Liver (tissue), 9 donors: ENCODE results near the gene ARHGEF4. TPM values are rescaled to one million over a fixed set of nuclear protein-coding genes. Genes with fewer than 3 reads are reported as not detected.

ENCODE experiments used
- DNase-seq: peaks from one replicate; pipeline ENCODE4 v3.0.0-alpha.2; 2017; ENCODE audit warnings: low spot score
- H3K27ac ChIP-seq, 2 donors: one replicate each; pipeline ENCODE4 v1.7.0; 2013; ENCODE audit warnings: inconsistent platforms in 2 of 2, low read length in 2 of 2, control low read depth in 1 of 2, low read depth in 1 of 2, mild to moderate bottlenecking in 1 of 2
- H3K27me3 ChIP-seq, 4 donors: one replicate each; pipeline versions ENCODE4 v1.6.1 to v1.7.0; 2013; ENCODE audit warnings: low read length in 3 of 4, inconsistent platforms in 1 of 4, mild to moderate bottlenecking in 1 of 4, moderate library complexity in 1 of 4; ENCODE audit not compliant: control insufficient read depth in 4 of 4, insufficient read depth in 4 of 4
- H3K36me3 ChIP-seq, 4 donors: one replicate each; pipeline versions ENCODE4 v1.6.1 to v1.7.0; 2013; ENCODE audit warnings: low read length in 3 of 4, mild to moderate bottlenecking in 3 of 4, low read depth in 1 of 4, moderate library complexity in 1 of 4; ENCODE audit not compliant: control insufficient read depth in 4 of 4, insufficient read depth in 3 of 4
- H3K4me1 ChIP-seq, 4 donors: one replicate each; pipeline versions ENCODE4 v1.6.1 to v1.7.0; 2013; ENCODE audit warnings: low read length in 3 of 4, mild to moderate bottlenecking in 3 of 4, moderate library complexity in 1 of 4; ENCODE audit not compliant: control insufficient read depth in 4 of 4, insufficient read depth in 4 of 4
- H3K4me3 ChIP-seq, 3 donors: one replicate each; pipeline versions ENCODE4 v1.6.1 to v1.7.0; 2013; ENCODE audit warnings: low read length in 3 of 3, control low read depth in 1 of 3, low read depth in 1 of 3, mild to moderate bottlenecking in 1 of 3
- H3K9ac ChIP-seq, 2 donors: one replicate each; pipeline ENCODE4 v1.7.0; 2013; ENCODE audit warnings: low read length in 2 of 2, mild to moderate bottlenecking in 2 of 2, moderate library complexity in 2 of 2, control low read depth in 1 of 2, low read depth in 1 of 2
- H3K9me3 ChIP-seq, 4 donors: one replicate each; pipeline versions ENCODE4 v1.6.1 to v1.7.0; 2013; ENCODE audit warnings: low read length in 3 of 4; ENCODE audit not compliant: control insufficient read depth in 4 of 4
- EGR1 ChIP-seq, 2 donors: IDR thresholded peaks; 2 replicates each; pipeline ENCODE4 v1.6.1; 2016 to 2018; ENCODE audit warnings: antibody characterized with exemption in 2 of 2, low read depth in 2 of 2
- FOXA1 ChIP-seq: IDR thresholded peaks from 2 replicates; pipeline ENCODE4 v1.6.1; 2016; ENCODE audit warnings: antibody characterized with exemption
- GABPA ChIP-seq, 2 donors: IDR thresholded peaks in 1 of 2; conservative IDR thresholded peaks in 1 of 2; 2 replicates each; pipeline ENCODE4 v1.6.1; 2016; ENCODE audit warnings: antibody characterized with exemption in 2 of 2, mild to moderate bottlenecking in 1 of 2, moderate library complexity in 1 of 2
- HNF4A ChIP-seq, 2 donors: conservative IDR thresholded peaks; 2 replicates each; pipeline ENCODE4 v1.6.1; 2016; ENCODE audit warnings: antibody characterized with exemption in 2 of 2, mild to moderate bottlenecking in 2 of 2
- HNF4G ChIP-seq: IDR thresholded peaks from 2 replicates; pipeline ENCODE4 v1.6.1; 2016; ENCODE audit warnings: antibody characterized with exemption
- JUND ChIP-seq, 2 donors: IDR thresholded peaks; 2 replicates each; pipeline ENCODE4 v1.6.1; 2016; ENCODE audit warnings: antibody characterized with exemption in 2 of 2
- RAD21 ChIP-seq, 2 donors: IDR thresholded peaks; 2 replicates each; pipeline ENCODE4 v1.6.1; 2016; ENCODE audit warnings: antibody characterized with exemption in 2 of 2, mild to moderate bottlenecking in 2 of 2
- RXRA ChIP-seq, 2 donors: IDR thresholded peaks; 2 replicates each; pipeline ENCODE4 v1.6.1; 2017 to 2018; ENCODE audit warnings: antibody characterized with exemption in 2 of 2, mild to moderate bottlenecking in 1 of 2
- SP1 ChIP-seq: IDR thresholded peaks from 2 replicates; pipeline ENCODE4 v1.6.1; 2018; ENCODE audit warnings: antibody characterized with exemption, mild to moderate bottlenecking
- TAF1 ChIP-seq: conservative IDR thresholded peaks from 2 replicates; pipeline ENCODE4 v1.6.1; 2016; ENCODE audit warnings: antibody characterized with exemption, mild to moderate bottlenecking
- YY1 ChIP-seq: IDR thresholded peaks from 2 replicates; pipeline ENCODE4 v1.6.1; 2016; ENCODE audit warnings: antibody characterized with exemption, mild to moderate bottlenecking
- WGBS: extraction: QIAGEN DNeasy Blood & Tissue Kit; methylation state at CpG from one replicate; pipeline ENCODE4 v1.1.7; 2013; 5-methylcytosine and 5-hydroxymethylcytosine counted together
- polyA plus RNA-seq, 2 donors: library from polyadenylated mRNA; stranded (reverse) in 1 of 2; unstranded in 1 of 2; fragments of 200-250 nt in 1 of 2; fragments of >200 nt in 1 of 2; fragmentation: Nextera tagmentation in 1 of 2; extraction: Ambion mirVana in 1 of 2; gene quantifications; one replicate each; pipeline versions ENCODE4 v1.2.1 to v1.2.3, GENCODE V29; 2013 to 2015
- total RNA-seq, 2 donors: library from RNA; depleted of rRNA; stranded (reverse); fragments of >200 nt; gene quantifications; one replicate each; pipeline ENCODE4 v1.2.3, GENCODE V29; 2014
- TF ChIP-seq, protein P1 (sequence below): IDR thresholded peaks from 2 replicates; pipeline ENCODE4 v1.6.1; 2016; ENCODE audit warnings: antibody characterized with exemption
- TF ChIP-seq, protein P2 (sequence below): fragments of 150-350 bp; IDR thresholded peaks from 2 replicates; pipeline ENCODE4 v1.5.1; 2017; ENCODE audit warnings: improper control_type of control experiment, low read depth, low read length; ENCODE audit not compliant: missing input control
- TF ChIP-seq, protein P3 (sequence below): IDR thresholded peaks from 2 replicates; pipeline ENCODE4 v1.6.1; 2016; ENCODE audit warnings: antibody characterized with exemption
- TF ChIP-seq, protein P4 (sequence below): IDR thresholded peaks from 2 replicates; pipeline ENCODE4 v1.6.1; 2016; ENCODE audit warnings: antibody characterized with exemption
- donor health status: healthy.
- donor health status: healthy.
- donor health status: healthy.
- donor health status: healthy.
- donor health status: healthy.

Gene ARHGEF4
- total and polyA plus RNA-seq, 4 donors = 0.08 TPM; not detected in 2

DNA sequence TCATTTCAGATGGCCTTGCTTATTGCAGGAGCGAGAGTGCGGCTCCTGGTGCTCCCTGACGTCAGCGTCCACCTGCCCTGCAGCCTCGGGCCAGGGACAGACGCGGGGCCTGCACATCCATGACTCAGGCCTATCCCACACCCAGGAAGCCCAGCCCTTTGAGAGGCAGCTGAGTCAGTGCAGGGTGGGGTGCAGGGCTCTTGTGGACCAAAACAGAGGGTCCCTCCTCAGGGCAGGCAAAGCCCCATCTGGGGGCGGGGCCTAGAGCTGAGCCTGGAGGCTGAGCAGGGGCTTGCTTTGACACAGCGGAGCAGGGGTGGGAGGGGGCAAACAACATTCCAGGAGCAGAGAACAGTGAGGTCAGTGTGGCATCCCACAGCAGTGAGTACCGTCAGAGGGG is 7.7 kb upstream of the ARHGEF4 start (continued):
- TF ChIP-seq, protein P1, sequence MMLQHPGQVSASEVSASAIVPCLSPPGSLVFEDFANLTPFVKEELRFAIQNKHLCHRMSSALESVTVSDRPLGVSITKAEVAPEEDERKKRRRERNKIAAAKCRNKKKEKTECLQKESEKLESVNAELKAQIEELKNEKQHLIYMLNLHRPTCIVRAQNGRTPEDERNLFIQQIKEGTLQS = no peak
- no peak for TF ChIP-seq HNF4A (conservative IDR thresholded peaks at IDR 0.05)
- TF ChIP-seq, protein P2, sequence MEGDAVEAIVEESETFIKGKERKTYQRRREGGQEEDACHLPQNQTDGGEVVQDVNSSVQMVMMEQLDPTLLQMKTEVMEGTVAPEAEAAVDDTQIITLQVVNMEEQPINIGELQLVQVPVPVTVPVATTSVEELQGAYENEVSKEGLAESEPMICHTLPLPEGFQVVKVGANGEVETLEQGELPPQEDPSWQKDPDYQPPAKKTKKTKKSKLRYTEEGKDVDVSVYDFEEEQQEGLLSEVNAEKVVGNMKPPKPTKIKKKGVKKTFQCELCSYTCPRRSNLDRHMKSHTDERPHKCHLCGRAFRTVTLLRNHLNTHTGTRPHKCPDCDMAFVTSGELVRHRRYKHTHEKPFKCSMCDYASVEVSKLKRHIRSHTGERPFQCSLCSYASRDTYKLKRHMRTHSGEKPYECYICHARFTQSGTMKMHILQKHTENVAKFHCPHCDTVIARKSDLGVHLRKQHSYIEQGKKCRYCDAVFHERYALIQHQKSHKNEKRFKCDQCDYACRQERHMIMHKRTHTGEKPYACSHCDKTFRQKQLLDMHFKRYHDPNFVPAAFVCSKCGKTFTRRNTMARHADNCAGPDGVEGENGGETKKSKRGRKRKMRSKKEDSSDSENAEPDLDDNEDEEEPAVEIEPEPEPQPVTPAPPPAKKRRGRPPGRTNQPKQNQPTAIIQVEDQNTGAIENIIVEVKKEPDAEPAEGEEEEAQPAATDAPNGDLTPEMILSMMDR = no peak

DNA sequence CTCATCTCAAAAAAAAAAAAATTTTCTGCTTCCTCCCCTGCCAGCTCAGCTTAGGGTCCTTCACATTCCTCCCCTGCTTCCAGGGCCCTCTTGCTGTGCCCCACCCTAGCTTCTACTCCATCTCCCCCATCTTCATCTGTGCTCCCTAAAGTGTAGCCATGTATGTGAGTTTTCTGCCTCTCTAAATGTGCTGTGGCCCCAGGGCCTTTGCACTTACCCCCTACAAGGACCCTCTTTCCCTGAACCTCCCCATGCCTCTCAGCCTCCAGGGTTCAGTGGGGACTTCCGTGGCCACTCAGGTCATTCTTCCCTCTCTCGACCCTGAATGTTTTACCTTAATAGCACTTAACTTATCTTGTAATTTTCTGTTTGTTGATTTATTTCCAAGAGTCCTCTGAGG is 6.2 kb upstream of the ARHGEF4 start:
- H3K36me3 ChIP-seq = no peaks in the 10 kb centered on the region
- WGBS = 72% methylated on average over 2 of the region's 2 CpGs
- H3K27ac ChIP-seq = no peak overlapping the region
- no peaks in the 10 kb centered on the region for H3K4me1 ChIP-seq
- H3K27me3 ChIP-seq = peaks cover 0 to under 1% (median 0%) of the 10 kb centered on the region in 4 donors
- H3K9ac ChIP-seq = no peak overlapping the region
- H3K4me3 ChIP-seq = no peak overlapping the region
- TF ChIP-seq YY1 (no peak), HNF4G (no peak), SP1 (no peak)
- TF ChIP-seq, protein P3, sequence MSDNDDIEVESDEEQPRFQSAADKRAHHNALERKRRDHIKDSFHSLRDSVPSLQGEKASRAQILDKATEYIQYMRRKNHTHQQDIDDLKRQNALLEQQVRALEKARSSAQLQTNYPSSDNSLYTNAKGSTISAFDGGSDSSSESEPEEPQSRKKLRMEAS = no peak
- no peak for DNase-seq
- no peaks in the 10 kb centered on the region for H3K9me3 ChIP-seq

DNA sequence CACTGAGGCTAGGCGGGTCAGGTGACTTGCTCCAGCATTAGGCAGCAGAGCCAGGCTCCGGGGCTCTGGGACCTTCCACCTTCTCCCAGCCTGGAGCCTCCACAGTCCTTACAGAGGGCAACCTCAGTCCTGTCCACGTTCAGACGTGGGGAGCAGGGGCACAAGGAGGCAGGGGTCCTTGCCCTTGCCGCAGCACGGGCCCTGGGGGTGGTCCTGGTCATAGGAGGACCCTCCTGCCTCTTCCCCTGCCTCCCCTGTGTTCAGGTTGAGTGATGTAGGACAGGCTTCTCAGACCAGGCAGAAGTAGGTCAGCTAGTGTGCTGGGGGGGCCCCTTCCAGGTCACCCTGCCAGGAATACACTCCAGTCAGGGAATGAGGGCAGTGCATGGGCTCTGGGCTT is 5.4 kb upstream of the ARHGEF4 start:
- H3K4me1 ChIP-seq = no peaks in the 10 kb centered on the region
- no peaks in the 10 kb centered on the region for H3K36me3 ChIP-seq
- DNase-seq = no peak
- no peak for TF ChIP-seq GABPA (IDR thresholded peaks at IDR 0.05 in 1 of 2, conservative IDR thresholded peaks at IDR 0.05 in 1 of 2)
- TF ChIP-seq, protein P4, sequence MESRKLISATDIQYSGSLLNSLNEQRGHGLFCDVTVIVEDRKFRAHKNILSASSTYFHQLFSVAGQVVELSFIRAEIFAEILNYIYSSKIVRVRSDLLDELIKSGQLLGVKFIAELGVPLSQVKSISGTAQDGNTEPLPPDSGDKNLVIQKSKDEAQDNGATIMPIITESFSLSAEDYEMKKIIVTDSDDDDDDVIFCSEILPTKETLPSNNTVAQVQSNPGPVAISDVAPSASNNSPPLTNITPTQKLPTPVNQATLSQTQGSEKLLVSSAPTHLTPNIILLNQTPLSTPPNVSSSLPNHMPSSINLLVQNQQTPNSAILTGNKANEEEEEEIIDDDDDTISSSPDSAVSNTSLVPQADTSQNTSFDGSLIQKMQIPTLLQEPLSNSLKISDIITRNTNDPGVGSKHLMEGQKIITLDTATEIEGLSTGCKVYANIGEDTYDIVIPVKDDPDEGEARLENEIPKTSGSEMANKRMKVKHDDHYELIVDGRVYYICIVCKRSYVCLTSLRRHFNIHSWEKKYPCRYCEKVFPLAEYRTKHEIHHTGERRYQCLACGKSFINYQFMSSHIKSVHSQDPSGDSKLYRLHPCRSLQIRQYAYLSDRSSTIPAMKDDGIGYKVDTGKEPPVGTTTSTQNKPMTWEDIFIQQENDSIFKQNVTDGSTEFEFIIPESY = no peak
- TF ChIP-seq HNF4G = no peak
- no peak for TF ChIP-seq RXRA (IDR thresholded peaks at IDR 0.05)
- TF ChIP-seq, protein P2 = no peak
- TF ChIP-seq, protein P3 = no peak
- no peak for TF ChIP-seq RAD21 (IDR thresholded peaks at IDR 0.05)
- no peak for TF ChIP-seq EGR1 (IDR thresholded peaks at IDR 0.05; ENCODE audit: low read depth in 2 of 2)
- TF ChIP-seq JUND (IDR thresholded peaks at IDR 0.05) = no peak
- TF ChIP-seq FOXA1 = no peak
- TF ChIP-seq YY1 = no peak
- TF ChIP-seq, protein P1 = no peak
- TF ChIP-seq HNF4A (conservative IDR thresholded peaks at IDR 0.05) = no peak
- no peak for TF ChIP-seq TAF1
- 68% methylated on average over 6 of the region's 6 CpGs for WGBS
- H3K4me3 ChIP-seq = no peak overlapping the region
- no peak overlapping the region for H3K9ac ChIP-seq
- no peak overlapping the region for H3K27ac ChIP-seq
- peaks cover 0 to 4% (median 2%) of the 10 kb centered on the region in 4 donors for H3K27me3 ChIP-seq
- H3K9me3 ChIP-seq = no peaks in the 10 kb centered on the region
